HCT116 (cell line): Measurements from ENCODE around the gene NOP10.

Experiments
- CBX3 ChIP-seq: IDR thresholded peaks from 2 replicates; pipeline ENCODE4 v1.6.1; 2012; ENCODE audit warnings: low read depth
- CTCF ChIP-seq, 3 experiments: fragments of 200-600 bp in 1 of 3; sonication (generic) in 1 of 3; IDR thresholded peaks in 2 of 3; conservative IDR thresholded peaks in 1 of 3; 2 replicates each; pipeline ENCODE4 v1.5.1; 2012 to 2017; ENCODE audit warnings: low read depth in 2 of 3, low read length in 2 of 3, antibody characterized with exemption in 1 of 3, borderline replicate concordance in 1 of 3, control low read depth in 1 of 3, mild to moderate bottlenecking in 1 of 3, mixed read lengths in 1 of 3, mixed run types in 1 of 3, moderate library complexity in 1 of 3; ENCODE audit not compliant: insufficient read depth in 1 of 3
- EZH2 ChIP-seq: fragments of 200-600 bp; sonication (generic); IDR thresholded peaks from 2 replicates; pipeline ENCODE4 v1.6.1; 2017; ENCODE audit warnings: antibody characterized with exemption, mixed run types
- FOSL1 ChIP-seq: IDR thresholded peaks from 2 replicates; pipeline ENCODE4 v1.6.1; 2012; ENCODE audit warnings: low read depth
- JUND ChIP-seq: IDR thresholded peaks from 2 replicates; pipeline ENCODE4 v1.6.1; 2012
- MAX ChIP-seq: IDR thresholded peaks from 2 replicates; pipeline ENCODE4 v1.6.1; 2012
- REST ChIP-seq: IDR thresholded peaks from 2 replicates; pipeline ENCODE4 v1.6.1; 2012; ENCODE audit warnings: low read depth

GRCh38 chr15:34314491-34315490 is 28.1 kb downstream of the NOP10 start:
- TF ChIP-seq CTCF (IDR thresholded peaks at IDR 0.05 in 2 of 3, conservative IDR thresholded peaks at IDR 0.05 in 1 of 3; ENCODE audit: borderline replicate concordance in 1 of 3, insufficient read depth in 1 of 3, low read depth in 2 of 3, low read length in 2 of 3): no peak
- no peak for TF ChIP-seq EZH2
- no peak for TF ChIP-seq FOSL1
- no peak for TF ChIP-seq CBX3
- no peak for TF ChIP-seq MAX
- no peak for TF ChIP-seq REST
- TF ChIP-seq JUND: no peak
